H1 (cell line): ENCODE measurements around the gene PITPNC1. TPM values are rescaled to one million over a fixed set of nuclear protein-coding genes. Genes with fewer than 3 reads are reported as not detected.

Experiments
- CTCF ChIA-PET: fragments of 300-600 bp; sonication (Branson Sonifier 250); formaldehyde crosslinking; loops from one replicate; lab custom pipeline; 2021; ENCODE audit not compliant: partially characterized antibody; lab: Charles Lee
- POLR2A ChIA-PET: fragments of 300-600 bp; sonication (Branson Sonifier 250); formaldehyde crosslinking; loops from one replicate; lab custom pipeline; 2021; ENCODE audit warnings: inconsistent platforms; ENCODE audit not compliant: partially characterized antibody; lab: Charles Lee
- DNase-seq, 2 experiments: peaks; one replicate each; pipeline versions ENCODE4 v3.0.0 to v3.0.0-alpha.2; 2010 to 2022; ENCODE audit warnings: low spot score in 2 of 2, low read depth in 1 of 2, mixed read lengths in 1 of 2
- FAIRE-seq: peaks from 2 replicates; lab custom pipeline; 2011; peaks lifted over from hg19 to GRCh38; lab: Jason Lieb, UNC
- H2AFZ ChIP-seq: 2 replicates; pipeline ENCODE4 v1.8.1; 2012; ENCODE audit warnings: low read length, inconsistent platforms
- H2AK5ac ChIP-seq: 2 replicates; pipeline ENCODE4 v1.6.1; 2013; ENCODE audit warnings: low read depth, low read length
- H2BK120ac ChIP-seq: replicated peaks from 2 replicates; pipeline ENCODE3; 2013; ENCODE audit warnings: low read depth, low read length, inconsistent platforms
- H2BK12ac ChIP-seq: 2 replicates; pipeline ENCODE4 v1.6.1; 2013; ENCODE audit warnings: low read depth, low read length
- H2BK15ac ChIP-seq: 2 replicates; pipeline ENCODE4 v1.6.1; 2013; ENCODE audit warnings: low read length
- H2BK20ac ChIP-seq: 2 replicates; pipeline ENCODE4 v1.6.1; 2013; ENCODE audit warnings: low read length
- H2BK5ac ChIP-seq: 2 replicates; pipeline ENCODE4 v1.6.1; 2013; ENCODE audit warnings: low read depth, low read length
- H3K14ac ChIP-seq: 2 replicates; pipeline ENCODE4 v1.6.1; 2013; ENCODE audit warnings: inconsistent platforms; ENCODE audit not compliant: insufficient read length
- H3K18ac ChIP-seq: 2 replicates; pipeline ENCODE4 v1.6.1; 2013; ENCODE audit warnings: low read length; ENCODE audit errors: extremely low read depth
- H3K23ac ChIP-seq: 2 replicates; pipeline ENCODE4 v1.6.1; 2013; ENCODE audit warnings: inconsistent platforms; ENCODE audit not compliant: insufficient read length
- H3K23me2 ChIP-seq: 2 replicates; pipeline ENCODE4 v1.6.1; 2013; ENCODE audit warnings: low read depth, low read length
- H3K27ac ChIP-seq: 2 replicates; pipeline ENCODE4 v1.6.1; 2011; ENCODE audit warnings: low read depth, low read length, inconsistent platforms
- H3K27me3 ChIP-seq, 4 experiments: replicated peaks in 1 of 4; 1 replicate in 1 of 4; 2 replicates in 3 of 4; pipeline versions ENCODE4 v1.6.1 to v1.8.1; 2011 to 2013; ENCODE audit warnings: low read length in 3 of 4, mild to moderate bottlenecking in 3 of 4, inconsistent platforms in 2 of 4, mixed read lengths in 2 of 4, moderate library complexity in 1 of 4; ENCODE audit not compliant: control insufficient read depth in 3 of 4, insufficient read depth in 3 of 4; ENCODE audit errors: extremely low read depth in 1 of 4
- H3K36me3 ChIP-seq, 4 experiments: 2 replicates each; pipeline versions ENCODE4 v1.6.1 to v1.8.1; 2011 to 2013; ENCODE audit warnings: mild to moderate bottlenecking in 4 of 4, low read length in 3 of 4, moderate library complexity in 2 of 4, control low read depth in 1 of 4, inconsistent platforms in 1 of 4; ENCODE audit not compliant: insufficient read depth in 4 of 4, control insufficient read depth in 2 of 4
- H3K4ac ChIP-seq: replicated peaks from 2 replicates; pipeline ENCODE3; 2013; ENCODE audit warnings: low read length, low read depth, mixed read lengths, inconsistent platforms; ENCODE audit not compliant: insufficient read length
- H3K4me1 ChIP-seq, 4 experiments: replicated peaks in 1 of 4; 1 replicate in 1 of 4; 2 replicates in 3 of 4; pipeline versions ENCODE4 v1.6.1 to v1.8.1; 2011 to 2013; ENCODE audit warnings: low read length in 3 of 4, inconsistent platforms in 2 of 4, mixed read lengths in 1 of 4; ENCODE audit not compliant: insufficient read depth in 4 of 4, control insufficient read depth in 3 of 4
- H3K4me2 ChIP-seq, 2 experiments: 2 replicates each; pipeline versions ENCODE4 v1.6.1 to v1.8.1; 2011 to 2013; ENCODE audit warnings: low read depth in 2 of 2, low read length in 2 of 2, control low read depth in 1 of 2, inconsistent platforms in 1 of 2, mild to moderate bottlenecking in 1 of 2; ENCODE audit not compliant: insufficient read depth in 1 of 2
- H3K4me3 ChIP-seq, 4 experiments: fragments of 200-600, 300-600 bp in 1 of 4; sonication (generic), shearing (Covaris generic), sonication (Bioruptor Twin) in 1 of 4; 2 replicates each; pipeline versions ENCODE4 v1.5.1 to v1.8.1; 2011 to 2016; ENCODE audit warnings: low read length in 4 of 4, low read depth in 3 of 4, control low read depth in 2 of 4, inconsistent platforms in 2 of 4, mild to moderate bottlenecking in 2 of 4, mixed read lengths in 1 of 4, moderate library complexity in 1 of 4; ENCODE audit not compliant: insufficient read depth in 2 of 4; ENCODE audit errors: extremely low read depth in 1 of 4
- H3K56ac ChIP-seq: replicated peaks from 2 replicates; pipeline ENCODE3; 2013; ENCODE audit warnings: low read depth, mild to moderate bottlenecking, mixed read lengths, low read length, inconsistent platforms; ENCODE audit not compliant: insufficient read length
- H3K79me1 ChIP-seq: 2 replicates; pipeline ENCODE4 v1.6.1; 2013; ENCODE audit warnings: low read depth, low read length, control low read depth
- H3K79me2 ChIP-seq, 2 experiments: 2 replicates each; pipeline versions ENCODE4 v1.6.1 to v1.8.1; 2012 to 2013; ENCODE audit warnings: low read length in 2 of 2, mild to moderate bottlenecking in 2 of 2, inconsistent platforms in 1 of 2; ENCODE audit not compliant: insufficient read depth in 2 of 2, control insufficient read depth in 1 of 2
- H3K9ac ChIP-seq, 4 experiments: replicated peaks in 1 of 4; 1 replicate in 1 of 4; 2 replicates in 3 of 4; pipeline versions ENCODE4 v1.6.1 to v1.8.1; 2011 to 2013; ENCODE audit warnings: low read depth in 3 of 4, low read length in 3 of 4, control low read depth in 2 of 4, mild to moderate bottlenecking in 2 of 4, moderate library complexity in 2 of 4, inconsistent platforms in 1 of 4; ENCODE audit errors: extremely low read depth in 1 of 4
- H3K9me3 ChIP-seq, 2 experiments: 2 replicates each; pipeline versions ENCODE4 v1.6.1 to v1.8.1; 2012 to 2013; ENCODE audit warnings: mild to moderate bottlenecking in 2 of 2, moderate library complexity in 2 of 2, control low read depth in 1 of 2, inconsistent platforms in 1 of 2, low read depth in 1 of 2, low read length in 1 of 2, mixed read lengths in 1 of 2; ENCODE audit not compliant: insufficient read depth in 2 of 2
- H4K20me1 ChIP-seq, 2 experiments: replicated peaks in 1 of 2; 2 replicates each; pipeline versions ENCODE3 to v1.8.1; 2011 to 2013; ENCODE audit warnings: inconsistent platforms in 2 of 2, low read length in 2 of 2, mild to moderate bottlenecking in 1 of 2; ENCODE audit not compliant: insufficient read depth in 2 of 2, control insufficient read depth in 1 of 2
- H4K5ac ChIP-seq: 2 replicates; pipeline ENCODE4 v1.6.1; 2013; ENCODE audit warnings: low read length, low read depth, mixed read lengths, inconsistent platforms; ENCODE audit not compliant: insufficient read length
- H4K8ac ChIP-seq: 2 replicates; pipeline ENCODE4 v1.8.0; 2013; ENCODE audit warnings: mild to moderate bottlenecking, moderate library complexity, low read length, inconsistent platforms; ENCODE audit not compliant: insufficient read depth; ENCODE audit errors: extremely low read depth
- H4K91ac ChIP-seq: replicated peaks from 2 replicates; pipeline ENCODE3; 2013; ENCODE audit warnings: low read length, mixed read lengths, inconsistent platforms; ENCODE audit not compliant: insufficient read length
- BACH1 ChIP-seq: IDR thresholded peaks from 2 replicates; pipeline ENCODE4 v1.6.1; 2012; ENCODE audit warnings: low read length, improper control_type of control experiment
- BRCA1 ChIP-seq: IDR thresholded peaks from 2 replicates; pipeline ENCODE4 v1.6.1; 2012; ENCODE audit warnings: low read depth, low read length, improper control_type of control experiment
- SUZ12 ChIP-seq: fragments of 200-600 bp; sonication (generic); IDR thresholded peaks from 2 replicates; pipeline ENCODE4 v1.6.1; 2012; ENCODE audit warnings: mild to moderate bottlenecking, inconsistent platforms, low read length, moderate library complexity, mixed read lengths
- TAF1 ChIP-seq: IDR thresholded peaks from 2 replicates; pipeline ENCODE4 v1.6.1; 2011; ENCODE audit warnings: mild to moderate bottlenecking, low read depth, low read length
- WGBS, 2 experiments: shearing (Covaris generic) in 1 of 2; methylation state at CpG; one replicate each; pipeline versions ENCODE4 v1.1.6 to v1.1.7; 2013 to 2015; ENCODE audit warnings: low lambda C conversion rate in 2 of 2, mixed read lengths in 2 of 2, inconsistent platforms in 1 of 2, low coverage in 1 of 2, missing lambda C conversion rate in 1 of 2; ENCODE audit not compliant: insufficient replicate concordance in 2 of 2, insufficient coverage in 1 of 2, insufficient read length in 1 of 2; ENCODE audit errors: extremely low coverage in 1 of 2, missing lambda C conversion rate in 1 of 2; 5-methylcytosine and 5-hydroxymethylcytosine counted together
- polyA plus RNA-seq, 7 experiments: library from polyadenylated mRNA; depleted of rRNA in 3 of 7; stranded (reverse) in 5 of 7; unstranded in 2 of 7; fragments of >200 nt in 5 of 7; fragments of 200-250 nt in 2 of 7; gene quantifications; 1 replicate in 5 of 7; 2 replicates in 1 of 7; 4 replicates in 1 of 7; pipeline versions ENCODE4 v1.2.1 to v1.2.3, GENCODE V29; 2011 to 2013; ENCODE audit warnings: missing spikeins in 2 of 7, mixed read lengths in 2 of 7
- total RNA-seq: library from RNA; stranded (reverse); fragmentation: NEBNext Ultra II Directional; extraction: Animal tissue kit (Norgen Biotek cat#: 25700); gene quantifications from 2 replicates; pipeline ENCODE4 v1.2.1, GENCODE V29; 2021
- TF ChIP-seq, protein P1 (sequence below), 3 experiments: IDR thresholded peaks; 1 replicate in 2 of 3; 2 replicates in 1 of 3; pipeline versions ENCODE4 v1.5.1 to v1.6.1; 2011; ENCODE audit warnings: low read length in 3 of 3, mild to moderate bottlenecking in 3 of 3, inconsistent platforms in 2 of 3, low read depth in 1 of 3, moderate library complexity in 1 of 3; ENCODE audit not compliant: insufficient read depth in 1 of 3; ENCODE audit errors: control extremely low read depth in 1 of 3

Gene PITPNC1
- total and polyA plus RNA-seq, 2 of the 8 experiments (the other 6 are each of a cell fraction or from before 2014, with no cell fraction given) = 17.6 to 54.7 TPM

GRCh38 chr17:67520916-67521774 is 144.1 kb downstream of the PITPNC1 start:
- Histone ChIP-seq H3K18ac (no peak overlapping the region), H3K36me3 (no peaks in the 10 kb centered on the region), H3K14ac (no peak overlapping the region), H3K4ac (no peak overlapping the region), H4K8ac (no peak overlapping the region), H3K27ac (no peak overlapping the region), H2BK20ac (peak overlapping the region; percentile 40; the same call in 1 of the 2 replicates), H3K27me3 (no peaks in the 10 kb centered on the region), H3K9me3 (no peaks in the 10 kb centered on the region), H2AFZ (no peak overlapping the region), H4K5ac (no peak overlapping the region), H2AK5ac (peak overlapping the region; percentile 91; the same call in 1 of the 2 replicates), H2BK120ac (no peak overlapping the region)
- CTCF ChIA-PET = interaction anchor here (0.7 to 1.7 kb wide), 6 partner anchors 8 to 233 kb away, joined by 3 to 5 read pairs (median 3); no protein-coding TSS in a partner anchor
- POLR2A ChIA-PET = interaction anchor here (2.1 kb wide), 1 partner anchor 9 kb away, joined by 5 read pairs; no protein-coding TSS in a partner anchor
- no peak for DNase-seq
- no peak for FAIRE-seq
- TF ChIP-seq SUZ12 = no peak
- TF ChIP-seq, protein P1, sequence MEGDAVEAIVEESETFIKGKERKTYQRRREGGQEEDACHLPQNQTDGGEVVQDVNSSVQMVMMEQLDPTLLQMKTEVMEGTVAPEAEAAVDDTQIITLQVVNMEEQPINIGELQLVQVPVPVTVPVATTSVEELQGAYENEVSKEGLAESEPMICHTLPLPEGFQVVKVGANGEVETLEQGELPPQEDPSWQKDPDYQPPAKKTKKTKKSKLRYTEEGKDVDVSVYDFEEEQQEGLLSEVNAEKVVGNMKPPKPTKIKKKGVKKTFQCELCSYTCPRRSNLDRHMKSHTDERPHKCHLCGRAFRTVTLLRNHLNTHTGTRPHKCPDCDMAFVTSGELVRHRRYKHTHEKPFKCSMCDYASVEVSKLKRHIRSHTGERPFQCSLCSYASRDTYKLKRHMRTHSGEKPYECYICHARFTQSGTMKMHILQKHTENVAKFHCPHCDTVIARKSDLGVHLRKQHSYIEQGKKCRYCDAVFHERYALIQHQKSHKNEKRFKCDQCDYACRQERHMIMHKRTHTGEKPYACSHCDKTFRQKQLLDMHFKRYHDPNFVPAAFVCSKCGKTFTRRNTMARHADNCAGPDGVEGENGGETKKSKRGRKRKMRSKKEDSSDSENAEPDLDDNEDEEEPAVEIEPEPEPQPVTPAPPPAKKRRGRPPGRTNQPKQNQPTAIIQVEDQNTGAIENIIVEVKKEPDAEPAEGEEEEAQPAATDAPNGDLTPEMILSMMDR (IDR thresholded peaks at IDR 0.05; ENCODE audit: control extremely low read depth in 1 of 3, insufficient read depth in 1 of 3, low read depth in 1 of 3, low read length in 3 of 3) = no peak
- TF ChIP-seq BRCA1 = no peak
- TF ChIP-seq TAF1 = no peak
- no peak for TF ChIP-seq BACH1
- TF ChIP-seq, all 59 proteins: peak for 0
- peaks cover 2% of the 10 kb centered on the region; the same call in 1 of the 2 replicates for H3K79me1 ChIP-seq
- no peaks in the 10 kb centered on the region for H3K23me2 ChIP-seq
- H3K4me3 ChIP-seq = no peak overlapping the region
- H4K91ac ChIP-seq = no peak overlapping the region
- H3K4me1 ChIP-seq = peaks cover 10 to 22% (median 17%) of the 10 kb centered on the region in 4 experiments
- H3K56ac ChIP-seq = no peak overlapping the region
- 0 out of 2 replicates have a peak overlapping the region, but pooled peaks have one; percentile 8 for H2BK5ac ChIP-seq
- 89% methylated on average over 10 of the region's 10 CpGs; no CpG with 5 or more reads in 1 of the 2 experiments for WGBS, 2 experiments
- H3K23ac ChIP-seq = no peak overlapping the region
- no peak overlapping the region for H2BK15ac ChIP-seq
- peak overlapping the region in 1 of 2 experiments; percentile 11; a peak in 1 of 4 replicates for H3K4me2 ChIP-seq
- peak overlapping the region; percentile 77 for H2BK12ac ChIP-seq
- peaks cover 2 to 48% of the 10 kb centered on the region in 2 experiments; a peak in 3 of 4 replicates for H3K79me2 ChIP-seq
- H4K20me1 ChIP-seq = peaks cover 0 to 5% of the 10 kb centered on the region in 2 experiments
- H3K9ac ChIP-seq = no peak overlapping the region
